MCF 10A (cell line): ENCODE data around the gene FTH1. TPM values are rescaled to one million over a fixed set of nuclear protein-coding genes. Genes with fewer than 3 reads are reported as not detected.

Source experiments
- BruUV-seq: library from RNA; stranded (reverse); fragments of 400-500 nt; replicated peaks from 2 replicates; lab custom pipeline; 2021; lab: Mats Ljungman, UMichigan
- CTCF ChIA-PET: fragments of 300-600 bp; sonication (Branson Sonifier 250); formaldehyde crosslinking; extraction: SDS; loops from one replicate; lab custom pipeline; 2021; ENCODE audit warnings: antibody characterized with exemption, inconsistent platforms; lab: Yijun Ruan, JAX
- POLR2A ChIA-PET: fragments of 300-600, 350-650 bp; sonication (Branson Sonifier 250); formaldehyde crosslinking; extraction: SDS; loops from one replicate; lab custom pipeline; 2020; ENCODE audit warnings: antibody characterized with exemption, inconsistent platforms; lab: Yijun Ruan, JAX
- DNase-seq: peaks from one replicate; pipeline ENCODE4 v3.0.0-alpha.2; 2018; ENCODE audit not compliant: unreplicated experiment
- H3K27ac Mint-ChIP-seq: one replicate; pipeline ENCODE4 v1.8.0; 2022; ENCODE audit warnings: mild to moderate bottlenecking, low read depth, mixed read lengths; ENCODE audit not compliant: unreplicated experiment
- H3K27me3 Mint-ChIP-seq: one replicate; pipeline ENCODE4 v1.8.0; 2022; ENCODE audit warnings: mixed read lengths; ENCODE audit not compliant: insufficient read depth, unreplicated experiment
- H3K36me3 Mint-ChIP-seq: one replicate; pipeline ENCODE4 v1.8.0; 2022; ENCODE audit warnings: mild to moderate bottlenecking, moderate library complexity, mixed read lengths; ENCODE audit not compliant: insufficient read depth, unreplicated experiment
- H3K4me1 Mint-ChIP-seq: one replicate; pipeline ENCODE4 v1.8.0; 2022; ENCODE audit warnings: mixed read lengths; ENCODE audit not compliant: insufficient read depth, unreplicated experiment
- H3K4me3 Mint-ChIP-seq: one replicate; pipeline ENCODE4 v1.8.0; 2022; ENCODE audit warnings: mild to moderate bottlenecking, moderate library complexity, mixed read lengths; ENCODE audit not compliant: unreplicated experiment
- H3K9me3 Mint-ChIP-seq: one replicate; pipeline ENCODE4 v1.8.0; 2022; ENCODE audit warnings: mixed read lengths; ENCODE audit not compliant: unreplicated experiment
- intact Hi-C: fragments of 100-400 bp; cut with micrococcal nuclease; formaldehyde crosslinking; loops from 2 replicates; pipeline ENCODE4 v1.14.1; 2022
- total RNA-seq: library from RNA; stranded (reverse); gene quantifications from 2 replicates; pipeline ENCODE4 v1.2.3, GENCODE V29; 2022
- TF ChIP-seq, protein P1 (sequence below): fragments of 200-600 bp; IDR thresholded peaks from one replicate; pipeline ENCODE4 v1.8.0; 2022; ENCODE audit warnings: antibody characterized with exemption, mild to moderate bottlenecking; ENCODE audit not compliant: unreplicated experiment

The FTH1 gene
- total RNA-seq, 1 experiment from 2014 or later: 8,367 TPM

DNA sequence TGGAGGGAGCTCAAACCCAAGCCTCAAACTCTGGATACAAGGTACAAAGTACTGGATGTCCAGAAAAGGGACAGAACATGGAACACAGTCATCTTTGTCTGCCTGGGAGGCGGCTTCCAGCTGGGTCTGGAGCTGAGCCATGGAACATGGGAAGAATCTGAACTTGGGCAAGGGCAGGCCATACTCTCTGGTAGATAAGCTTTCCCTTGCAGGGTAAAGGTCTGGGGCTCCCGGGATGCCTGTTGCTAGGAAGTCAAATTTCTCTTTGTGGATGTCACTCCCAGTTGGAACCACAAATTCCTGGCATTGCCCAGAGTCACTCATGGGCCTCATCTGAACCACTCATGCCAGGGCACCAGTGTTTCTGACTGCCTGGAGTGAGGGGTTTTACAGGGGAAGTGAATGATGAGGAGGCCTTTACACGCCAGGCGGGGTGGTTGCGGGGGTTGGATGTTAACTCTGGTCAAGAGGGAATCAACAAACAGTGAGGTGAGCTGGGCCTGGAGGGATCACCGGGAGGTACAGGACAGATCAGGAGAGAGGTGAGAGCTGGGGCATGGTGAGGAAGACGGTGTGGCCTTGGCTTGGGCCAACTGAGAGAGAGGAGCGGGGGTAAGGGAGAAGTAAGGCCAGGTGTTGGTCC, 5.7 kb downstream of the FTH1 start:
- Mint-ChIP-seq H3K36me3 (peaks cover 82% of the 10 kb centered on the region), H3K27me3 (no peaks in the 10 kb centered on the region), H3K9me3 (no peaks in the 10 kb centered on the region), H3K4me3 (no peak overlapping the region), H3K27ac (peak overlapping the region; percentile 70), H3K4me1 (peaks cover 45% of the 10 kb centered on the region)
- peak; percentile 57 for DNase-seq
- TF ChIP-seq, protein P1, sequence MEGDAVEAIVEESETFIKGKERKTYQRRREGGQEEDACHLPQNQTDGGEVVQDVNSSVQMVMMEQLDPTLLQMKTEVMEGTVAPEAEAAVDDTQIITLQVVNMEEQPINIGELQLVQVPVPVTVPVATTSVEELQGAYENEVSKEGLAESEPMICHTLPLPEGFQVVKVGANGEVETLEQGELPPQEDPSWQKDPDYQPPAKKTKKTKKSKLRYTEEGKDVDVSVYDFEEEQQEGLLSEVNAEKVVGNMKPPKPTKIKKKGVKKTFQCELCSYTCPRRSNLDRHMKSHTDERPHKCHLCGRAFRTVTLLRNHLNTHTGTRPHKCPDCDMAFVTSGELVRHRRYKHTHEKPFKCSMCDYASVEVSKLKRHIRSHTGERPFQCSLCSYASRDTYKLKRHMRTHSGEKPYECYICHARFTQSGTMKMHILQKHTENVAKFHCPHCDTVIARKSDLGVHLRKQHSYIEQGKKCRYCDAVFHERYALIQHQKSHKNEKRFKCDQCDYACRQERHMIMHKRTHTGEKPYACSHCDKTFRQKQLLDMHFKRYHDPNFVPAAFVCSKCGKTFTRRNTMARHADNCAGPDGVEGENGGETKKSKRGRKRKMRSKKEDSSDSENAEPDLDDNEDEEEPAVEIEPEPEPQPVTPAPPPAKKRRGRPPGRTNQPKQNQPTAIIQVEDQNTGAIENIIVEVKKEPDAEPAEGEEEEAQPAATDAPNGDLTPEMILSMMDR: no peak
- intact Hi-C loops: loop anchor here (5.0 kb wide), 1 partner anchor 64 kb away; no protein-coding TSS in a partner anchor
- BruUV-seq: no TSS peak
- POLR2A ChIA-PET: interaction anchor here (0.8 to 27.4 kb wide), 14 partner anchors 9 to 177 kb away, joined by 3 to 1703 read pairs (median 4); partner anchors contain the start of gene BEST1
- CTCF ChIA-PET: interaction anchor here (0.6 to 6.7 kb wide), 10 partner anchors 13 to 164 kb away, joined by 3 to 54 read pairs (median 8); partner anchors contain the start of gene BEST1

GRCh38 chr11:61960532-61960931, 6.9 kb downstream of the FTH1 start:
- Mint-ChIP-seq H3K36me3 (peaks cover 70% of the 10 kb centered on the region), H3K27ac (no peak overlapping the region), H3K4me3 (no peak overlapping the region), H3K27me3 (no peaks in the 10 kb centered on the region), H3K4me1 (peaks cover 45% of the 10 kb centered on the region), H3K9me3 (no peaks in the 10 kb centered on the region)
- no peak for DNase-seq
- POLR2A ChIA-PET: interaction anchor here (0.5 to 27.4 kb wide), 9 partner anchors 10 to 745 kb away, joined by 3 to 1703 read pairs (median 3); no protein-coding TSS in a partner anchor
- TF ChIP-seq, protein P1: no peak
- BruUV-seq: no TSS peak
- CTCF ChIA-PET: interaction anchor here (0.8 to 6.7 kb wide), 7 partner anchors 12 to 163 kb away, joined by 3 to 54 read pairs (median 10); partner anchors contain the start of gene BEST1
- intact Hi-C loops: loop anchor here (5.0 kb wide), 1 partner anchor 63 kb away; no protein-coding TSS in a partner anchor

DNA sequence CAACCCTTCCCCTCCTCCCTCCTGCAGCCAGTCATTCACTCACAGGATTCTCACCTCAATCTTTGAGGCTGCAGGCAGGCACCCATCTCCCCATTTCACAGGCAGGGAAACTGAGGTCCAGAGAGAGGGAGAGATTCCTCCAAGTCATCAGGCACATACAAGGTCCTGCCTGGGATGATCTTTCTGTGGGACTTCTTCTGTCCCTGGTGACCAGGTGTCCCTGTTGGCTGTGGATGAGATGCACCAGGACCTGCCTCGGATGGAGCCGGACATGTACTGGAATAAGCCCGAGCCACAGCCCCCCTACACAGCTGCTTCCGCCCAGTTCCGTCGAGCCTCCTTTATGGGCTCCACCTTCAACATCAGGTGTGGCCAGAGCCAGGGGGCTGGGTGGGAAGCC, 7.8 kb downstream of the FTH1 start:
- H3K4me3 Mint-ChIP-seq: no peak overlapping the region
- DNase-seq: no peak
- ChIA-PET CTCF (interaction anchor here (1.1 to 6.7 kb wide), 3 partner anchors 11 to 104 kb away, joined by 4 to 54 read pairs (median 26); partner anchors contain the start of gene BEST1), POLR2A (interaction anchor here (0.6 to 27.4 kb wide), 4 partner anchors 11 to 252 kb away, joined by 3 to 1703 read pairs (median 56); no protein-coding TSS in a partner anchor)
- no TSS peak for BruUV-seq
- intact Hi-C loops: loop anchor here (5.0 kb wide), 1 partner anchor 62 kb away; no protein-coding TSS in a partner anchor
- peak overlapping the region; percentile 63 for H3K27ac Mint-ChIP-seq
- H3K9me3 Mint-ChIP-seq: no peaks in the 10 kb centered on the region
- peaks cover 62% of the 10 kb centered on the region for H3K36me3 Mint-ChIP-seq
- peaks cover 46% of the 10 kb centered on the region for H3K4me1 Mint-ChIP-seq
- H3K27me3 Mint-ChIP-seq: no peaks in the 10 kb centered on the region
- TF ChIP-seq, protein P1: no peak

DNA sequence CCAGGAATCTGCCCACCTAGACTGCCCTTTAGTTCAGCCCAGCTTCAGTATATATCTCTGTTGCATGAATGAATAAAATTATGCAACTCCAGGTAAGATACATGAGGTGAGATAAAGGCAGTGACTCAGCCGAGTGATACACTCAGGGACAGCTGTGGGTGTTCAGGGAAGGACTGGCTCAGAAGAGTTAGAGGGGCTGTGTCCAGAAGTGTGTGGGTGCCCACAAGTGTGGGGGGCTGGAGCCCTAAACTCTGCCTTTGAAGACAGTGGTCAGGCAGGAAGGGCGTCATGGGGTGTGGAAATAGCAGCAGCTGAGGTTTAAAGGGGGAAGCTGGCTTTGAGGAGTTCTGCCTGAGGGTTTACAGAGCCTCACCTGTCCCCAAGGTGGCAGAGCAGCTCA, 8.3 kb downstream of the FTH1 start:
- BruUV-seq: no TSS peak
- H3K4me3 Mint-ChIP-seq: no peak overlapping the region
- no peaks in the 10 kb centered on the region for H3K9me3 Mint-ChIP-seq
- intact Hi-C loops: no loop called here
- TF ChIP-seq, protein P1: no peak
- POLR2A ChIA-PET: interaction anchor here (0.5 to 27.4 kb wide), 5 partner anchors 10 to 79 kb away, joined by 3 to 1703 read pairs (median 4); no protein-coding TSS in a partner anchor
- H3K27ac Mint-ChIP-seq: peak overlapping the region; percentile 63
- H3K36me3 Mint-ChIP-seq: peaks cover 56% of the 10 kb centered on the region
- CTCF ChIA-PET: interaction anchor here (1.1 to 6.7 kb wide), 3 partner anchors 10 to 105 kb away, joined by 4 to 54 read pairs (median 26); partner anchors contain the start of gene BEST1
- no peak for DNase-seq
- no peaks in the 10 kb centered on the region for H3K27me3 Mint-ChIP-seq
- peaks cover 44% of the 10 kb centered on the region for H3K4me1 Mint-ChIP-seq
